ENCODE data around the gene SPDYE2. TPM values are rescaled to one million over a fixed set of nuclear protein-coding genes. Genes with fewer than 3 reads are reported as not detected.
"Not testable (repeated sequence)": the region's sequence is repeated elsewhere in the genome, so short reads cannot be mapped to it uniquely, and the experiment has no call there.

SPDYE2 gene
- total RNA-seq, 1 donor from 2014 or later: not detected

GRCh38 chr7:102596036-102596435, 45.0 kb downstream of the SPDYE2 start:
- DNase-seq (ENCODE audit: low spot score); H3K4me3 Mint-ChIP-seq (ENCODE audit: low read depth); H3K36me3 Mint-ChIP-seq (ENCODE audit: low read depth); H3K4me1 Mint-ChIP-seq (ENCODE audit: low read depth); H3K27ac Mint-ChIP-seq; H3K9me3 Mint-ChIP-seq; H3K27me3 Mint-ChIP-seq (ENCODE audit: low read depth); intact Hi-C loops (cut with micrococcal nuclease): not testable (repeated sequence)

DNA sequence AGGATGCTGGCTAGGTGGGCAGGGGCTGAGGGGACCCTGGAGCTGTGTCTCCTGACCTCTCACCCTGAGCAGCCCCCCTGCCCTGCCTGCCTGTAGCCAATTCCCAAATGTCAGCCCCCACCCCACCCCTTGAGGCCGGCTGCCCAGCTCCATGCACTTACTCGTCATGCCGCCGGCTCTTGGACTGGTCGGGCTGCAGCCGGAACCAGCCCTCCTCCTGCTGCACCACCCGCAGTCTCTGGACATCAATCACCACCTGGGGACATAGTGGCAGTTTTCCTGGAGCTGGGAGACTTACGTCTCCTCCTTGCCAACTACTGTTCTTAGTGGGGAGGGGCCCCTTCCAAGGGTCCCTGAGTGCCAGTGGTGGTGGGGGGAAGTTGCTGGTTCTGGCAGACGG, 48.7 kb downstream of the SPDYE2 start:
- DNase-seq (ENCODE audit: low spot score); H3K4me1 Mint-ChIP-seq (ENCODE audit: low read depth); H3K27me3 Mint-ChIP-seq (ENCODE audit: low read depth); H3K27ac Mint-ChIP-seq; H3K4me3 Mint-ChIP-seq (ENCODE audit: low read depth); intact Hi-C loops (cut with micrococcal nuclease); H3K36me3 Mint-ChIP-seq (ENCODE audit: low read depth); H3K9me3 Mint-ChIP-seq: not testable (repeated sequence)

DNA sequence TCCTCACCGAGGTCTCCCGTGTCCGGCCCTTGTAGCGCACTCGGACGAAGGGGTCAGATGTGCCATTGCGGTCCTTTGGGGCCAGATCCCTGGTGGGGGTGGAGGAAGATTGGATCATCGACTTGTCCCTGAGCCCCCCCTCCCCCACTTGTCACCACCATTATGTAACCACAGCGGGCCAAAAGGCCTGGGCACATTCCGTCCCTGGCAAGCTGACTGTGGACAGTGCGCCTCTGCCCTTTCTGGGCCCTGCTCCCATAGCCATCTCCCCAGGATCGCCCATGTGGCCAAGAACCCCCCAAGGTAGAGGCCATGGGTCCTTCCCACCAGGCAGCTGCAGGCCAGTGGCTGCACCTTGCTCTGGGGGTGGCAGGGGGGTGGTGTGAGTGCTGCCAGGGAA, 51.3 kb downstream of the SPDYE2 start:
- H3K4me3 Mint-ChIP-seq (ENCODE audit: low read depth); H3K27me3 Mint-ChIP-seq (ENCODE audit: low read depth); H3K27ac Mint-ChIP-seq; H3K9me3 Mint-ChIP-seq; H3K36me3 Mint-ChIP-seq (ENCODE audit: low read depth); H3K4me1 Mint-ChIP-seq (ENCODE audit: low read depth); DNase-seq (ENCODE audit: low spot score); intact Hi-C loops (cut with micrococcal nuclease): not testable (repeated sequence)

DNA sequence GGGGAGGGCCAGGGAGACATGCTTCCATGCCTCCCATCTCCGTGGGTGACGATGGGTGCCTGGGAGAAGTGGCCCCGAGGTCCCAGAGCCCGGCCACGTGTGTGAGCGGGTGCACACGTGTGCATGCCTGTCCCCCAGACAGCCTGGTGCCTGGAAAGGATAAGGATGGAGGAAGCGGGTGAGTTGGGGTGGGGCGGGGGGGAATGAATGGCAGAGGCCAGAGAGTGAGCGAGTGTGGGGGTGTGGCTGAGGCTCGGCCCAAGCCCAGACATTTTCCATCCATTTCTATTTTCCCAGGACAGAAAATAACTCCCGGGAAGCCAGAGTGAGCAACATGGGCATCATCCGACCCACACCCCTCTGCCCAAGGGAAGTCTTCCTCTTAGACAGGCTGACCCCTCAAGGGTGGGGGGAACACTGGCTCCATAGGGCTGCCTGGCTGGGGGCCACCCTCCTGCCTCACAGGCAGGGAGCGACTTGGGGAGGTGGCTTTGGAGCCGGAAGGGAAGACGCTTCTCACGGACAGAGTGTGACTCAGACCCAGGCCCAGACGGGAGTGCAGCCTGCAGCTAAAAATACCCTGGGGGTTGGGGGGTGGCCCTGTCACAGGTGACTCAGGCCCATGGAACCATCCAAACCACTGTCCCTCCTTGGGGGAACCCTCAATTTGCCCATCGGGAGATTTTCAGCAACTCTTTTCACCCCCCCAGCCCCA, 53.6 kb downstream of the SPDYE2 start:
- intact Hi-C loops (cut with micrococcal nuclease); H3K4me3 Mint-ChIP-seq (ENCODE audit: low read depth); H3K9me3 Mint-ChIP-seq; H3K36me3 Mint-ChIP-seq (ENCODE audit: low read depth); DNase-seq (ENCODE audit: low spot score); H3K27ac Mint-ChIP-seq; H3K4me1 Mint-ChIP-seq (ENCODE audit: low read depth); H3K27me3 Mint-ChIP-seq (ENCODE audit: low read depth): not testable (repeated sequence)

GRCh38 chr7:102606848-102607247, 55.8 kb downstream of the SPDYE2 start:
- H3K27me3 Mint-ChIP-seq (ENCODE audit: low read depth); H3K36me3 Mint-ChIP-seq (ENCODE audit: low read depth); H3K4me3 Mint-ChIP-seq (ENCODE audit: low read depth); intact Hi-C loops (cut with micrococcal nuclease); H3K9me3 Mint-ChIP-seq; DNase-seq (ENCODE audit: low spot score); H3K27ac Mint-ChIP-seq; H3K4me1 Mint-ChIP-seq (ENCODE audit: low read depth): not testable (repeated sequence)

DNA sequence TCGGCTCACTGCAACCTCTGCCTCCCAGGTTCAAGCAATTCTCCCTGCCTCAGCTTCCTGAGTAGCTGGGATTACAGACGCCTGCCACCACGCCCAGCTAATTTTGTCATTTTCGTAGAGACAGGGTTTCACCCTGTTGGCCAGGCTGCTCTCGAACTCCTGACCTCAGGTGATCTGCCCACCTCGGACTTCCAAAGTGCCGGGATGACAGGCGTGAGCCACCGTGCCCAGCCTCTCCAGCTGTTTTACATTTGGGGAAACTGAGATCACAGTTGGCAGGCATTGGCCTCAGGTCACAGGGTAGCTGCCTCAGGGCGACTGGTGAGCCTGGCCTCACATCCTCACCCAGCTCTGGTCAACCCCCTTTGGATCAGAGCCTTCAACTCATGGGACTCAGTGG, 58.7 kb downstream of the SPDYE2 start:
- intact Hi-C loops (cut with micrococcal nuclease); H3K27me3 Mint-ChIP-seq (ENCODE audit: low read depth); H3K9me3 Mint-ChIP-seq: not testable (repeated sequence)

DNA sequence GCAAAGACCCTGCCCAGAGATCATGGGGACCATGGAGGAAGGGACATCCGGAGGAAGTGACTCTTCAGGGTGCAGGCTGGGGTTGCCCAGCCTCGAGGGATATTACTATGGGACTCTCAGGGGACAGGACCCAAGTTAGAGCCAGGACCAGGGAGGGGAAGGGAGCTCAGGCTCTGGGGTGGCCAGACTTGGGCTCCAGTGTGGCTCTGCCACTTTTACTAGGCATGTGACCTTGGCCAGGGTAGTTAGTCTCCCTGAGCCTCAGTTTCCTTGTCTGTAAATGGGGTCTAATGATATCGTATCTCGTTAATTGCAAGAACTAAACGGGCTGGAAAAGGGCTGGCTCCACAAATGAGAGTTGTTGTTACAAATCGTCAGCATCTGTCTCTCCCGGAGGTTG, 59.4 kb downstream of the SPDYE2 start:
- H3K36me3 Mint-ChIP-seq (ENCODE audit: low read depth); intact Hi-C loops (cut with micrococcal nuclease); DNase-seq (ENCODE audit: low spot score); H3K9me3 Mint-ChIP-seq; H3K27ac Mint-ChIP-seq; H3K4me3 Mint-ChIP-seq (ENCODE audit: low read depth); H3K27me3 Mint-ChIP-seq (ENCODE audit: low read depth); H3K4me1 Mint-ChIP-seq (ENCODE audit: low read depth): not testable (repeated sequence)

More for the DNA sequence above, 58.7 kb downstream of the SPDYE2 start:
- not testable (repeated sequence) for H3K27ac Mint-ChIP-seq; DNase-seq (ENCODE audit: low spot score); H3K36me3 Mint-ChIP-seq (ENCODE audit: low read depth); H3K4me3 Mint-ChIP-seq (ENCODE audit: low read depth); H3K4me1 Mint-ChIP-seq (ENCODE audit: low read depth)

GRCh38 chr7:102611013-102611674, 60.1 kb downstream of the SPDYE2 start:
- intact Hi-C loops (cut with micrococcal nuclease); DNase-seq (ENCODE audit: low spot score); H3K4me1 Mint-ChIP-seq (ENCODE audit: low read depth): not testable (repeated sequence)

GRCh38 chr7:102611675-102612325, 60.8 kb downstream of the SPDYE2 start:
- H3K4me3 Mint-ChIP-seq (ENCODE audit: low read depth); H3K27ac Mint-ChIP-seq; DNase-seq (ENCODE audit: low spot score); H3K9me3 Mint-ChIP-seq; H3K27me3 Mint-ChIP-seq (ENCODE audit: low read depth); H3K4me1 Mint-ChIP-seq (ENCODE audit: low read depth); H3K36me3 Mint-ChIP-seq (ENCODE audit: low read depth); intact Hi-C loops (cut with micrococcal nuclease): not testable (repeated sequence)

More at GRCh38 chr7:102611013-102611674, 60.1 kb downstream of the SPDYE2 start:
- not testable (repeated sequence) for H3K4me3 Mint-ChIP-seq (ENCODE audit: low read depth); H3K36me3 Mint-ChIP-seq (ENCODE audit: low read depth); H3K27me3 Mint-ChIP-seq (ENCODE audit: low read depth); H3K27ac Mint-ChIP-seq; H3K9me3 Mint-ChIP-seq

Other genes starting within 250 kb of the SPDYE2 start
- not detected in 2 replicates for gene SPDYE6, start 194.8 kb upstream of the SPDYE2 start, total RNA-seq
- gene PRKRIP1, start 154.9 kb upstream of the SPDYE2 start, total RNA-seq: 25.7 and 30.0 TPM in 2 replicates
- gene ORAI2, start 117.7 kb upstream of the SPDYE2 start, total RNA-seq: 53.5 and 53.8 TPM in 2 replicates
- 8.9 and 10.0 TPM in 2 replicates for gene ALKBH4, start 86.4 kb upstream of the SPDYE2 start, total RNA-seq
- gene LRWD1, start 86.2 kb upstream of the SPDYE2 start, total RNA-seq: 21.8 and 22.0 TPM in 2 replicates
- 46.8 and 52.2 TPM in 2 replicates for gene POLR2J, start 72.3 kb upstream of the SPDYE2 start, total RNA-seq
- gene RASA4B, start 33.4 kb upstream of the SPDYE2 start, total RNA-seq: 17.1 and 20.3 TPM in 2 replicates
- 15.1 and 18.1 TPM in 2 replicates for gene UPK3BL2, start 7.5 kb upstream of the SPDYE2 start, total RNA-seq
- 45.2 and 50.7 TPM in 2 replicates for gene POLR2J3, start 21.4 kb downstream of the SPDYE2 start, total RNA-seq
- gene RASA4, start 65.5 kb downstream of the SPDYE2 start, total RNA-seq: 45.5 and 46.6 TPM in 2 replicates
- gene UPK3BL1, start 91.6 kb downstream of the SPDYE2 start, total RNA-seq: 10.6 and 17.5 TPM in 2 replicates
- not detected in 2 replicates for gene SPDYE2B, start 99.1 kb downstream of the SPDYE2 start, total RNA-seq
- gene POLR2J2, start 120.4 kb downstream of the SPDYE2 start, total RNA-seq: 13.9 and 17.3 TPM in 2 replicates
- gene FAM185A, start 197.8 kb downstream of the SPDYE2 start, total RNA-seq: 8.3 and 9.4 TPM in 2 replicates